Measurements from ENCODE around the gene ELF4. TPM values are rescaled to one million over a fixed set of nuclear protein-coding genes. Genes with fewer than 3 reads are reported as not detected.

Gene ELF4
- total RNA-seq, 3 donors from 2014 or later (not counting 1 experiment from before 2014, with no cell fraction given), result 83.3 to 105 (median 98.7) TPM

GRCh38 chrX:130051176-130051845 lies 59.0 kb downstream of the ELF4 start:
- DNase-seq (no peak), ATAC-seq (no peak)
- no peaks in the 10 kb centered on the region for H3K27me3 ChIP-seq (ENCODE audit: control insufficient read depth, insufficient read depth, low read length)
- no peaks in the 10 kb centered on the region for H3K4me1 ChIP-seq (ENCODE audit: control insufficient read depth, insufficient read depth, low read length)
- Mint-ChIP-seq H3K4me1 (no peaks in the 10 kb centered on the region), H3K36me3 (no peaks in the 10 kb centered on the region), H3K9me3 (no peaks in the 10 kb centered on the region), H3K27me3 (ENCODE audit: low read depth in 2 of 2) (no peaks in the 10 kb centered on the region), H3K27ac (no peak overlapping the region), H3K4me3 (no peak overlapping the region)
- TF ChIP-seq CTCF (IDR thresholded peaks at IDR 0.05), result no peak
- no peaks in the 10 kb centered on the region for H3K9me3 ChIP-seq (ENCODE audit: control insufficient read depth, insufficient read depth, low read length)
- no peak overlapping the region for H3K4me3 ChIP-seq (ENCODE audit: low read length)
- intact Hi-C loops (cut with micrococcal nuclease), result no loop called here
- peaks cover 23% of the 10 kb centered on the region for H3K36me3 ChIP-seq (ENCODE audit: control insufficient read depth, insufficient read depth, low read length)
- 95% methylated on average over 11 of the region's 12 CpGs for WGBS (ENCODE audit: insufficient coverage)
- no peak overlapping the region for H3K27ac ChIP-seq (ENCODE audit: low read length)

- Histone ChIP-seq H3K4me3 (ENCODE audit: low read length) (no peak overlapping the region), H3K4me1 (ENCODE audit: control insufficient read depth, insufficient read depth, low read length) (no peaks in the 10 kb centered on the region), H3K27me3 (ENCODE audit: control insufficient read depth, insufficient read depth, low read length) (no peaks in the 10 kb centered on the region), H3K9me3 (ENCODE audit: control insufficient read depth, insufficient read depth, low read length) (no peaks in the 10 kb centered on the region), H3K36me3 (ENCODE audit: control insufficient read depth, insufficient read depth, low read length) (peaks cover 25% of the 10 kb centered on the region), H3K27ac (ENCODE audit: low read length) (no peak overlapping the region)
- intact Hi-C loops (cut with micrococcal nuclease), result no loop called here
- no peak overlapping the region for H3K4me3 Mint-ChIP-seq
- no peaks in the 10 kb centered on the region for H3K36me3 Mint-ChIP-seq
- no peaks in the 10 kb centered on the region for H3K27me3 Mint-ChIP-seq (ENCODE audit: low read depth in 2 of 2)
- H3K27ac Mint-ChIP-seq, result no peak overlapping the region
- 98% methylated on average over 7 of the region's 8 CpGs for WGBS (ENCODE audit: insufficient coverage)
- DNase-seq (no peak), ATAC-seq (no peak)
- TF ChIP-seq CTCF (IDR thresholded peaks at IDR 0.05), result no peak
- no peaks in the 10 kb centered on the region for H3K4me1 Mint-ChIP-seq
- H3K9me3 Mint-ChIP-seq, result no peaks in the 10 kb centered on the region
These were observed 60.5 kb downstream of the ELF4 start for GRCh38 chrX:130049821-130050220.

- H3K27ac Mint-ChIP-seq, result no peak overlapping the region
- no peaks in the 10 kb centered on the region for H3K9me3 Mint-ChIP-seq
- no peak overlapping the region for H3K4me3 ChIP-seq (ENCODE audit: low read length)
- H3K27me3 Mint-ChIP-seq (ENCODE audit: low read depth in 2 of 2), result no peaks in the 10 kb centered on the region
- H3K27ac ChIP-seq (ENCODE audit: low read length), result no peak overlapping the region
- no peaks in the 10 kb centered on the region for H3K4me1 Mint-ChIP-seq
- no peak for TF ChIP-seq CTCF (IDR thresholded peaks at IDR 0.05)
- DNase-seq, result no peak
- no peaks in the 10 kb centered on the region for H3K4me1 ChIP-seq (ENCODE audit: control insufficient read depth, insufficient read depth, low read length)
- intact Hi-C loops (cut with micrococcal nuclease), result no loop called here
- no peaks in the 10 kb centered on the region for H3K36me3 Mint-ChIP-seq
- H3K9me3 ChIP-seq (ENCODE audit: control insufficient read depth, insufficient read depth, low read length), result no peaks in the 10 kb centered on the region
- H3K36me3 ChIP-seq (ENCODE audit: control insufficient read depth, insufficient read depth, low read length), result peaks cover 23% of the 10 kb centered on the region
- ATAC-seq, result no peak
- H3K27me3 ChIP-seq (ENCODE audit: control insufficient read depth, insufficient read depth, low read length), result no peaks in the 10 kb centered on the region
- 100% methylated on average over 1 of the region's 4 CpGs for WGBS (ENCODE audit: insufficient coverage)
- H3K4me3 Mint-ChIP-seq, result no peak overlapping the region
These were observed 61.5 kb downstream of the ELF4 start for GRCh38 chrX:130048686-130049222.

GRCh38 chrX:130047416-130047815 lies 62.9 kb downstream of the ELF4 start:
- ATAC-seq (no peak), DNase-seq (no peak)
- H3K4me1 Mint-ChIP-seq, result no peaks in the 10 kb centered on the region
- no peak for TF ChIP-seq CTCF (IDR thresholded peaks at IDR 0.05)
- 100% methylated on average over 3 of the region's 5 CpGs for WGBS (ENCODE audit: insufficient coverage)
- Histone ChIP-seq H3K4me1 (ENCODE audit: control insufficient read depth, insufficient read depth, low read length) (no peaks in the 10 kb centered on the region), H3K4me3 (ENCODE audit: low read length) (no peak overlapping the region), H3K36me3 (ENCODE audit: control insufficient read depth, insufficient read depth, low read length) (peaks cover 21% of the 10 kb centered on the region), H3K9me3 (ENCODE audit: control insufficient read depth, insufficient read depth, low read length) (no peaks in the 10 kb centered on the region), H3K27me3 (ENCODE audit: control insufficient read depth, insufficient read depth, low read length) (no peaks in the 10 kb centered on the region), H3K27ac (ENCODE audit: low read length) (no peak overlapping the region)
- H3K4me3 Mint-ChIP-seq, result no peak overlapping the region
- H3K27ac Mint-ChIP-seq, result no peak overlapping the region
- H3K9me3 Mint-ChIP-seq, result no peaks in the 10 kb centered on the region
- no peaks in the 10 kb centered on the region for H3K36me3 Mint-ChIP-seq
- intact Hi-C loops (cut with micrococcal nuclease), result no loop called here
- no peaks in the 10 kb centered on the region for H3K27me3 Mint-ChIP-seq (ENCODE audit: low read depth in 2 of 2)

All from natural killer cell (primary cell).